ENCODE results near the gene PTGDS.

Gene PTGDS

GRCh38 chr9:137009217-137009616 is 31.9 kb downstream of the PTGDS start:
- DNase-seq (ENCODE audit: low read depth in 2 of 2), result no peak

- no peak for DNase-seq (ENCODE audit: low read depth in 2 of 2)
These were observed 32.8 kb downstream of the PTGDS start for GRCh38 chr9:137009938-137010732.

GRCh38 chr9:137011156-137011555 is 33.9 kb downstream of the PTGDS start:
- DNase-seq (ENCODE audit: low read depth in 2 of 2), result no peak

DNA sequence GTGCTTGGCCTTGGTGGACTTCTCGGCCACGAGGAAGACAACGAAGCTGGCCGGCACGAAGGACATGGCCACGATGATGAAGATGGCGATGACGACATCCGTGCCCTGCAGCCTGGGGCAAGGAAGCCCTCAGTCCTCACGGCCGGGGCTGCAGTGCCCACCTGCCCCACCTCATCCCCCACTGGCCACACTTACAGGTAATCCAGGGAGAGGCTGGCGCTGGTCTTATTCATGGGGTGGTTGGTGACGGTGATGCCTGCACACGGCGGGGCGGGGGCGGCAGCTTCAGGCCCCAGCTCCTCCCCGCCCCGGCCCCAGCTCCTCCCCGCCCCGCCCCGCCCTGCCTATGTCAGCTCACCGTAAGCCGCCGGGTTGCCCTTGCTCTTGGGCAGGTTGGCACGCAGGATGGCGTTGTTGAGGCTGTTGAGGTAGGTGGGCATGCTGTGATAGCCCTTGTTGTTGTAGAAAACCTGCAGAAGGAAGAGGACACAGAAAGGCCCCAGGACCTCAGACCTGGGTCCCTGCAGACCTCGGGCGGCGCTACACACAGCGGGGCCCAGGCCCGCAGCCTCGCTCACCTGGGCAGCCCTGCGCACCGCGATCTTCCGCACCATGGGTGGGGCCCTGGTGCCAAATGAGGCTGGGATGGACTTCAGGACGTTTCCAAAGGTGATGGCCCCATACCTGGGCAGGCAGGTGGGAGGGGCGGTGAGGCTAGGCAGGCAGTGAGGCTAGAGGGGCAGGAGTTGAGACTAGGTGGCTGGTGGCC is 34.8 kb downstream of the PTGDS start:
- no peak for DNase-seq (ENCODE audit: low read depth in 2 of 2)

- DNase-seq (ENCODE audit: low read depth in 2 of 2), result no peak
These were observed 35.6 kb downstream of the PTGDS start for GRCh38 chr9:137012694-137013570.

DNA sequence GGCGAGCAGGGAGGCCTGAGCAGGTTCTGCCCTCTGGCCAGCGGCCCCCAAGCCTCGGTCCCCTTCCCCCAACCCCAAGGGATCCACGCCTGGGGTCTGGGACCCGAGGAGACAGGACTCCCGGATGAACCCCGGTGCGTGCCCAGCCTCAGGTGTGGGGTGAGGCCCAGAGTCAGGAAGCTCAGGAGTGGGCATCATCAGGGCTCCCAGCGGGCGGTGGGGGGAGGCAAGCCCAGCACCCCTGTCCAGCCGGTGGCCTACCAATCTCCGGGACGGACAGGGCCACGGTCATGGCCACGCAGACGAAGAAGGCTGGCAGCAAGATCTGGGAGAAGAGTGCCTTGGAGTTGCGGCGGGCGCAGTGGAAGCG is 36.3 kb downstream of the PTGDS start:
- DNase-seq (ENCODE audit: low read depth in 2 of 2), result no peak

DNA sequence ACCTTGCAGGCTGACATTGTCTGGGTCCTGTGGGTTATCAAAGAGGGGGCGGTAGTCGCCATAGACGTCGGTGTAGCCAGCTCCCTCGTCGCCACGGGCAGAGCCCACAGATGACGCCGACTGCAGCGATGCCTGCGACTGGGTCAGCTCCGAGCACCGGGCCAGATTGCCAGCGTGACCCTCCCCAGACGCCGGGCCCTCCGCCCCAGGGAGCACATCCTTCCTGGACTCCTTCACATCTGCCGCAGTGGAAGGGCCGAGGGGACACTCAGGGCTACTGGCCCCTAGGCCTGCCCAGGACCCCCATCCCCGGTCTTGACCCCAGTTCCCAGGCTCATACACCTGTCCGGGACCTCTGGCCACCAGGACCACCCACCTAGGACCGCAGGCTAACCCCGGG is 36.9 kb downstream of the PTGDS start:
- DNase-seq (ENCODE audit: low read depth in 2 of 2), result no peak

- no peak for DNase-seq (ENCODE audit: low read depth in 2 of 2)
These were observed 37.7 kb downstream of the PTGDS start for GRCh38 chr9:137014776-137015539.

DNA sequence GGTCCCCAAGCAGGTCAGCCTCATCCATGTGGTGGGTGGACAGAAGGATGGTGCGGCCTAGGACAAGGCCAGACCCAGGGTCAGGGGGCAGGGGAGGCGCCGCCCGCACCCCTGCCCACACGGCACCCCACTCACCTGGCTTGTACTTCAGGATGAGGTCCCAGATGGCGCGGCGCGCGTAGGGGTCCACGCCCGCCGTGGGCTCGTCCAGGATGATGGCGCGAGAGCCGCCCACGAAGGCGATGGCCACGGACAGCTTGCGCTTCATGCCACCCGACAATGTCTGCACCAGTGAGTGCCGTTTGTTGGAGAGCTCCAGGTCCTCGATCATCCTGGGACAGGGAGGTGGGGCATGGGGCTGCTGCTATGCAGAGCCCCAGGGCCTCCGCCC is 38.2 kb downstream of the PTGDS start:
- no peak for DNase-seq (ENCODE audit: low read depth in 2 of 2)

DNA sequence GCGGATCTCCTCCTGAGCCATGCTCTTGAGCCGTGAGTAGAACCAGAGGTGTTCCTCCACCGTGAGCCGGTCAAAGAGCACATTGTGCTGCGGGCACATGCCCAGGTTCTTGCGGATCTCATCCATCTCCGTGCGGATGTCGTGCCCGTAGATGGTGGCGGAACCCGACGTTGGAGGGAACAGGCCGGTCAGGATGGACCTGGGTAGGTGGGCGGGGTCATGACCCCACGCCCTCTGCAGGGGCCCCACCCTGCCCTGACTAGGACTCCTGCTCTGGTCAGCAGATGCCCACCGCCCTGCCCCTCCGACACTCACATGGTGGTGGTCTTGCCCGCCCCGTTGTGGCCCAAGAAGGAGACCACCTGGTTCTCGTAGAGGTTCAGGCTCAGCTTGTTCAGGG is 38.7 kb downstream of the PTGDS start:
- DNase-seq (ENCODE audit: low read depth in 2 of 2), result no peak

GRCh38 chr9:137016436-137016835 is 39.1 kb downstream of the PTGDS start:
- no peak for DNase-seq (ENCODE audit: low read depth in 2 of 2)

GRCh38 chr9:137017071-137017470 is 39.8 kb downstream of the PTGDS start:
- DNase-seq (ENCODE audit: low read depth in 2 of 2), result no peak

GRCh38 chr9:137017791-137018497 is 40.6 kb downstream of the PTGDS start:
- DNase-seq (ENCODE audit: low read depth in 2 of 2), result no peak

DNA sequence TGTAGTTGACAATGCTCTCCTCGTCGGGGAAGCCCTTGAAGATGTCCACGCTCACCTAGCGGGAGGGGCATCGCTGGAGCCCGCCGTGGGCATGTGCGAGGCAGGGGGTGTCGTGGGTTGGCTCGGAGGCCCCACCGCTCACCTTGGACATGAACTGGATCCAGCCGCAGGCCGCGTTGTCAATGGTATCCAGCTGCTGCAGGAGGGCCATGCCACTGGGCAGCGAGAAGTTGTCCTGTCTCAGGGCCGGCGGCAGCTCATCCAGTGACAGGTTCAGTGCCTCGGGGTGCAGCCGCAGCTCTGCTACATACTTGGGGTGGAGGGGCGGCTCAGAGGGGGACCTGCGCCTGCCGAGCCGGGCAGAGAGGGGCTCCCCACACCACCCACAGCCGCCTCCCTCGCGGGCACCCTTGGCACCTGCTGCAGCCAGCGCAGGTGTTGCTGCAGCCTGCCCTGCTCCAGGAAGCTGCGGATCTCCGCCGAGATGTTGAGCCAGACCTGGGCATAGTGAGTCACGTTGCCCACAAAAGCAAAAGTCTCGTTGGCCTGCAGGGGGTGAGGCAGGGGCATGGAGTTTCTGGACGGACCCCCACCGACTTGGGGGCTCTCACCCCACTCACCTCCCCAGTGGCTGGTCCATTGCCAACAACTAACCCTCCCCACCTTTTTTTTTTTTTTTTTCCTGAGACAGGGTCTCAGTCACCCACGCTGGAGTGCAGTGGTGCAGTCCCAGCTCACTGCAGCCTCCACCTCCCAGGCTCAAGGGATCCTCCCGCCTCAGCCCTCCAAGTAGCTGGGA is 41.7 kb downstream of the PTGDS start:
- DNase-seq (ENCODE audit: low read depth in 2 of 2), result no peak

DNA sequence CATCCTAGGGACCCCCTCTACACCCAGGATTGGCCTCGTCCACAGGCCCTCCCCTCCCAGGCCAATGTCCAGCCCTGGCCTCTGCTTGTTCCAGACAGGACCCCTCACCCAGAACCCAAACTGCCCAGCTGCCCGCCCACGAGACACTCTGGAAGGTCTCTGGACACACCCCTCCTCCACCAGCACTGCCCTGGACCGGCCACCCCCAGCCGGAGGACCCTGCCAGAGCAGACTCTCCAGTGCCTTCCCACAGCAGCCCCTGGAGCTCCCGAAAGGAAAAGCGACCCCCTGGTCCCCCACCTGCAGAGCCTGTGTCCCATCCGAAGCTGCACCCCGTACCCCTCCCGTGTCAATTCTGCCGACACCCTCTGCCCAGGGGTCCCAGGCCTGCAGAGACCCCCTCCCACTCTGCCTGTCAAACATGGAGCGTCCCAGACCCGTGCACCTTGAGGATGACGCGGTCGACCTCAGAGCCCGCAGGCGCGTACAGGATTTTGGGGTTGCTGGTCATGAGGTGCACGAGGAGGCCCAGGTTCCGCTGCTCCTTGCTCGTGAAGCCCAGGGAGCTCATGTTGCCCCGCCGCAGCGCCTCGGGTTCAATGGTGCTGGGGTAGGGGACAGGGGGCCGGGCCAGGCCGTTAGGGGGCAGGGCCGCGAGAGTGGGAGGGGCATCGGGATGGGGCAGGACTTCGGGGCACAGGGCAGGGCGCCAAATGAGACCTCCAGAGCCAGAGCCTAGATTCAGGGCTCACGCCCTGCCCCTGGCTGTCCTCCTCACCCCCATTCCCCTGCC is 42.8 kb downstream of the PTGDS start:
- no peak for DNase-seq (ENCODE audit: low read depth in 2 of 2)

- DNase-seq (ENCODE audit: low read depth in 2 of 2), result no peak
These were observed 43.7 kb downstream of the PTGDS start for GRCh38 chr9:137020771-137021567.

DNA sequence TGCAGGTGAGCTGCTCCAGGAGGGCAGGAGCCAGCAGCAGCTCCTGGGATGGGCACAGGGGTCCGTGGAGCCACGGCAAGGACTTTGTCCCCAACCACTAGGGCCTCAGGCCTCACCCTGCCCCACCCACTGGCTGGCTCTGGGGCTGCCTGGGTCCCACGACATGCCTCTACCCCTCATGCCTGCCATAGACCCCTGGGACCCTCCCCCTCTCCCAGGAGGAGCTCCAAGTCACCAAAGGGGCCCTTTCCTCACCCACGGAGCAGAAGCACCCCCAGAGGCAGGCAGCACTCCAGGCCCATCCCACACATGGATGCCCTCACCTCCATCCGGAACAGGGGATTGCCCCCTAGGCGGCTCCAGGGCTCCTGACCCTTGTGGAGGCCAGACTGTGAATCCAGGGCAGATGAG is 44.3 kb downstream of the PTGDS start:
- DNase-seq (ENCODE audit: low read depth in 2 of 2), result no peak

DNA sequence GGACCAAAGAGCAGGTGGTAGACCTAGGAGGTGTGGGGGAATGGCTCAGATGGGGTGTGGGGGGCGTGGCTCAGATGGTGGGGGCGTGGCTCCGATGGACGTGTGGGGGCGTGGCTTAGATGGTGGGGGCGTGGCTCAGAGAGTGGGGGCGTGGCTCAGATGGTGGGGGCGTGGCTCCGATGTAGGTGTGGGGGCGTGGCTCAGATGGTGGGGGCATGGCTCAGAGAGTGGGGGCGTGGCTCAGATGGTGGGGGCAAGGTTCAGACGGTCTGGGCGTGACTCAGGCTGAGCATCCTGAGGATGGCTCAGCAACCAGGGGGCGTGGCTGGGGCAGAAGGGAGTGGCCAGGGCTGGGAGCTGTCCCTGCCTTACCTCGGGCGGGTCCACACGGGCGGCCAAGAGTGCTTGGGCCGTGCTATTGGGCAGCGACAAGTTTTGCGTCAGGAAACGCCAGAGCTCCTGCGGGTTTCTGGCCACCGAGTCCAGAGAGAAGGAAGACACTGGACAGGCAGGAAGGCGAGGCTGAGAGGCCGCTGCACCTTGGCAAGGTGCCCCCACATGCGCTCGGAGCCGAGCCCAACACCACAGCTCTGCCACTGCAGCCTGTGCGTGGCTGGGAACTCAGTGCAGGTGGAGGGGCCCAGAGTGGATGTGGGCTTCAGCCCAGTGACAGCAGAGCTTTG is 44.8 kb downstream of the PTGDS start:
- peak; percentile 68 to 84 for DNase-seq (ENCODE audit: low read depth in 2 of 2)
